Smooth muscle cell (in vitro differentiated cells): ENCODE measurements around the gene MYO18A. TPM values are rescaled to one million over a fixed set of nuclear protein-coding genes. Genes with fewer than 3 reads are reported as not detected.

Source experiments
- DNase-seq: peaks from one replicate; lab custom pipeline; 2025; ENCODE audit not compliant: unreplicated experiment; lab: John Stamatoyannopoulos, UW
- H2AFZ ChIP-seq: fragments of 200-600 bp; sonication (generic); 2 replicates; pipeline ENCODE4 v1.6.0; 2016; ENCODE audit warnings: antibody characterized with exemption, low read depth, mild to moderate bottlenecking
- H3F3A ChIP-seq: fragments of 200-600 bp; sonication (generic); 2 replicates; pipeline ENCODE4 v1.6.0; 2017; ENCODE audit warnings: antibody characterized with exemption, low read depth
- H3K27ac ChIP-seq: fragments of 200-600 bp; sonication (generic); 2 replicates; pipeline ENCODE4 v1.5.1; 2016; ENCODE audit warnings: low read depth, mild to moderate bottlenecking
- H3K27me3 ChIP-seq: fragments of 200-600 bp; sonication (generic); 2 replicates; pipeline ENCODE4 v1.6.1; 2016; ENCODE audit warnings: low read depth, mild to moderate bottlenecking
- H3K36me3 ChIP-seq: fragments of 200-600 bp; sonication (generic); 2 replicates; pipeline ENCODE4 v1.5.1; 2016; ENCODE audit warnings: low read depth
- H3K4me1 ChIP-seq: fragments of 200-600 bp; sonication (generic); 2 replicates; pipeline ENCODE4 v1.5.1; 2016; ENCODE audit warnings: low read depth
- H3K4me2 ChIP-seq: fragments of 200-600 bp; sonication (generic); 2 replicates; pipeline ENCODE4 v1.6.0; 2016; ENCODE audit warnings: mild to moderate bottlenecking
- H3K4me3 ChIP-seq: fragments of 200-600 bp; sonication (generic); 2 replicates; pipeline ENCODE4 v1.5.1; 2016; ENCODE audit warnings: mild to moderate bottlenecking
- H3K79me2 ChIP-seq: fragments of 200-600 bp; sonication (generic); 2 replicates; pipeline ENCODE4 v1.6.0; 2016; ENCODE audit warnings: low read depth, mild to moderate bottlenecking
- H3K9ac ChIP-seq: fragments of 200-600 bp; sonication (generic); 2 replicates; pipeline ENCODE4 v1.6.0; 2016; ENCODE audit warnings: low read depth
- H3K9me3 ChIP-seq: fragments of 200-600 bp; sonication (generic); replicated peaks from 2 replicates; pipeline ENCODE4 v1.5.1; 2016; ENCODE audit warnings: low read depth
- H4K20me1 ChIP-seq: fragments of 200-600 bp; sonication (generic); 2 replicates; pipeline ENCODE4 v1.6.0; 2016; ENCODE audit warnings: low read depth
- CTCF ChIP-seq: fragments of 200-600 bp; sonication (generic); IDR thresholded peaks from 2 replicates; pipeline ENCODE4 v1.5.1; 2017; ENCODE audit warnings: borderline replicate concordance, mild to moderate bottlenecking, antibody characterized with exemption; ENCODE audit not compliant: insufficient read depth, poor library complexity, severe bottlenecking
- WGBS: methylation state at CpG from one replicate; pipeline ENCODE4 v1.1.7; 2016; ENCODE audit warnings: low lambda C conversion rate; 5-methylcytosine and 5-hydroxymethylcytosine counted together
- polyA plus RNA-seq: library from polyadenylated mRNA; unstranded; fragments of >200 nt; fragmentation: Nextera tagmentation; extraction: Ambion mirVana; gene quantifications from 2 replicates; pipeline ENCODE4 v1.2.1, GENCODE V29; 2016
- total RNA-seq: library from RNA; depleted of rRNA; stranded (reverse); fragments of >200 nt; gene quantifications from 2 replicates; pipeline ENCODE4 v1.2.3, GENCODE V29; 2014

MYO18A gene
- total and polyA plus RNA-seq, 2 experiments from 2014 or later, result 18.0 to 22.1 TPM

DNA sequence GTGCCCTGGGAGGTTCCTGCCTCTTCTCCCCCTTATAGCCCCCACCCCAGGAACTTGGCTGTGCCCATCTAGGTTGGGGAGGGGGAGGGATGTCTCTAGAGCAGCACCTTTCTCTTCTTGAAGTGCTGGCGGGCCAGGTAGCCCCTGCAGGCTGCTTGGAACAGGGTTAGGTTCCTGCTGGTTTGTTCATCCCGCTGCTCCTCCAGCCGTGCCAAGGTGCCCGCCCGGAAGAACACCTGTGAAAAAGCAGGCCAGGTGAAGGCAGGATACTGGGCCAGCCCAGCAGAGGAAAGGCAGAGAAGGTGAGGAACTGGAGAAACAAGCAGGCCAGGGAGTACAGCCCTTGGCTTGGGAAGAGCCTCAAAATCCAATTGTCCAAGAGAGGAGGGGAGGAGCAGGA lies 80.7 kb downstream of the MYO18A start:
- no peaks in the 10 kb centered on the region for H3K4me1 ChIP-seq
- no peak overlapping the region for H3K4me2 ChIP-seq
- no peak overlapping the region for H2AFZ ChIP-seq
- H3K36me3 ChIP-seq, result no peaks in the 10 kb centered on the region
- H3K4me3 ChIP-seq, result no peak overlapping the region
- H3F3A ChIP-seq, result no peaks in the 10 kb centered on the region
- no peak for TF ChIP-seq CTCF
- H3K27ac ChIP-seq, result no peak overlapping the region
- H3K9ac ChIP-seq, result no peak overlapping the region
- H4K20me1 ChIP-seq, result no peaks in the 10 kb centered on the region
- 95% methylated on average over 5 of the region's 5 CpGs for WGBS
- H3K79me2 ChIP-seq, result no peaks in the 10 kb centered on the region
- H3K27me3 ChIP-seq, result no peaks in the 10 kb centered on the region
- no peaks in the 10 kb centered on the region for H3K9me3 ChIP-seq
- no peak for DNase-seq

GRCh38 chr17:29096094-29096493 lies 84.1 kb downstream of the MYO18A start:
- no peak overlapping the region for H3K27ac ChIP-seq
- DNase-seq, result no peak
- H3K4me1 ChIP-seq, result no peaks in the 10 kb centered on the region
- TF ChIP-seq CTCF, result no peak
- H3K9me3 ChIP-seq, result no peaks in the 10 kb centered on the region
- no peaks in the 10 kb centered on the region for H3K36me3 ChIP-seq
- no peak overlapping the region for H3K4me3 ChIP-seq
- no peak overlapping the region for H3K4me2 ChIP-seq
- no peak overlapping the region for H3K9ac ChIP-seq
- H3K79me2 ChIP-seq, result no peaks in the 10 kb centered on the region
- H3K27me3 ChIP-seq, result no peaks in the 10 kb centered on the region
- H3F3A ChIP-seq, result no peaks in the 10 kb centered on the region
- H2AFZ ChIP-seq, result no peak overlapping the region
- 77% methylated on average over 6 of the region's 6 CpGs for WGBS
- H4K20me1 ChIP-seq, result no peaks in the 10 kb centered on the region

- H3K36me3 ChIP-seq, result no peaks in the 10 kb centered on the region
Observed at GRCh38 chr17:29095439-29095838, 84.8 kb downstream of the MYO18A start.

More at GRCh38 chr17:29095439-29095838, 84.8 kb downstream of the MYO18A start:
- H3K27ac ChIP-seq, result no peak overlapping the region
- no peak overlapping the region for H3K4me2 ChIP-seq
- no peaks in the 10 kb centered on the region for H3K79me2 ChIP-seq
- H3K4me1 ChIP-seq, result no peaks in the 10 kb centered on the region
- no peak for DNase-seq
- no peak overlapping the region for H3K9ac ChIP-seq
- no peaks in the 10 kb centered on the region for H4K20me1 ChIP-seq
- TF ChIP-seq CTCF, result no peak
- 91% methylated on average over 6 of the region's 6 CpGs for WGBS
- H3F3A ChIP-seq, result no peaks in the 10 kb centered on the region
- no peak overlapping the region for H2AFZ ChIP-seq
- no peaks in the 10 kb centered on the region for H3K27me3 ChIP-seq
- H3K4me3 ChIP-seq, result no peak overlapping the region
- H3K9me3 ChIP-seq, result no peaks in the 10 kb centered on the region
